HG03196 (cell line): ENCODE data around the gene SIRPG.
"Not testable (repeated sequence)": the region's sequence is repeated elsewhere in the genome, so short reads cannot be mapped to it uniquely, and the experiment has no call there.

Experiments used
- ATAC-seq: cut with Tn5 transposase; IDR thresholded peaks from one replicate; pipeline ENCODE4 v1.9.1; 2021; ENCODE audit not compliant: unreplicated experiment

Gene SIRPG

GRCh38 chr20:1608678-1609347 lies 48.8 kb downstream of the SIRPG start:
- ATAC-seq = not testable (repeated sequence)

- ATAC-seq = no peak
Observed at GRCh38 chr20:1600736-1601135, 56.8 kb downstream of the SIRPG start.

- ATAC-seq = no peak
Observed at GRCh38 chr20:1595333-1595732, 62.2 kb downstream of the SIRPG start.

- ATAC-seq = no peak
Observed at GRCh38 chr20:1588533-1589460, 68.8 kb downstream of the SIRPG start.

- ATAC-seq = no peak
Observed at GRCh38 chr20:1587781-1588532, 69.6 kb downstream of the SIRPG start.

GRCh38 chr20:1579488-1579887 lies 78.1 kb downstream of the SIRPG start:
- ATAC-seq = no peak
